BLaER1 (cell line): ENCODE results near the gene ELF5.

Experiments used
- H3K27ac ChIP-seq: shearing (Covaris generic); formaldehyde crosslinking; 2 replicates; pipeline ENCODE4 v1.8.1; 2022
- H3K27me3 ChIP-seq: shearing (Covaris generic); formaldehyde crosslinking; 2 replicates; pipeline ENCODE4 v1.8.1; 2022
- H3K36me3 ChIP-seq: shearing (Covaris generic); formaldehyde crosslinking; 2 replicates; pipeline ENCODE4 v1.8.1; 2022
- H3K4me1 ChIP-seq: shearing (Covaris generic); formaldehyde crosslinking; 2 replicates; pipeline ENCODE4 v1.8.1; 2022
- H3K4me2 ChIP-seq: shearing (Covaris generic); formaldehyde crosslinking; 2 replicates; pipeline ENCODE4 v1.8.1; 2022
- H3K4me3 ChIP-seq: shearing (Covaris generic); formaldehyde crosslinking; 2 replicates; pipeline ENCODE4 v1.8.1; 2022
- H3K9ac ChIP-seq: shearing (Covaris generic); formaldehyde crosslinking; 2 replicates; pipeline ENCODE4 v1.8.1; 2022
- H3K9me3 ChIP-seq: shearing (Covaris generic); formaldehyde crosslinking; 2 replicates; pipeline ENCODE4 v1.8.1; 2022
- H4K20me1 ChIP-seq: shearing (Covaris generic); formaldehyde crosslinking; 2 replicates; pipeline ENCODE4 v1.8.1; 2022
- Cebpa-rat ChIP-seq: shearing (Covaris generic); IDR thresholded peaks from 2 replicates; pipeline ENCODE4 v1.8.1; 2022

Gene ELF5

DNA sequence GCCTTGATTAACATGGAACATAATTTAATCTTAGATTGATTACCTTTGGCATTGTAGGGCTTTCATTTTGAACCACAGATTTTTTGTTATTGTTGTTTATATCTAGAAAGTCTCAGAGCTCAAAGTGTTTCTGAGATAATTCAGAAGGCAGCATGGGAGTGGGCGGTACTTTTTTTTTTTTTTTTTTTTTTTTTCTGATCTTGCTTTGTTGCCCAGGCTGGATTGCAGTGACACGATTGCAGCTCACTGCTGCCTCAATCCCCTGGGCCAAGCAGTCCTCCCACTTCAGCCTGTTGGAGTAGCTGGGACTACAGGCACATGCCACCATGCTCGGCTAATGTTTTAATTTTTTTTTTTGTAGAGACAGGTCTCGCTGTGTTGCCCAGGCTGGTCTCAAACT, 53.3 kb downstream of the ELF5 start:
- Histone ChIP-seq H3K9ac (no peak overlapping the region), H3K4me2 (no peak overlapping the region), H3K4me3 (no peak overlapping the region), H3K27me3 (no peaks in the 10 kb centered on the region), H3K36me3 (peaks cover 95% of the 10 kb centered on the region), H3K9me3 (peaks cover 12% of the 10 kb centered on the region), H3K27ac (no peak overlapping the region), H4K20me1 (no peaks in the 10 kb centered on the region), H3K4me1 (peaks cover 6% of the 10 kb centered on the region; the same call in 1 of the 2 replicates)
- no peak for TF ChIP-seq Cebpa-rat

DNA sequence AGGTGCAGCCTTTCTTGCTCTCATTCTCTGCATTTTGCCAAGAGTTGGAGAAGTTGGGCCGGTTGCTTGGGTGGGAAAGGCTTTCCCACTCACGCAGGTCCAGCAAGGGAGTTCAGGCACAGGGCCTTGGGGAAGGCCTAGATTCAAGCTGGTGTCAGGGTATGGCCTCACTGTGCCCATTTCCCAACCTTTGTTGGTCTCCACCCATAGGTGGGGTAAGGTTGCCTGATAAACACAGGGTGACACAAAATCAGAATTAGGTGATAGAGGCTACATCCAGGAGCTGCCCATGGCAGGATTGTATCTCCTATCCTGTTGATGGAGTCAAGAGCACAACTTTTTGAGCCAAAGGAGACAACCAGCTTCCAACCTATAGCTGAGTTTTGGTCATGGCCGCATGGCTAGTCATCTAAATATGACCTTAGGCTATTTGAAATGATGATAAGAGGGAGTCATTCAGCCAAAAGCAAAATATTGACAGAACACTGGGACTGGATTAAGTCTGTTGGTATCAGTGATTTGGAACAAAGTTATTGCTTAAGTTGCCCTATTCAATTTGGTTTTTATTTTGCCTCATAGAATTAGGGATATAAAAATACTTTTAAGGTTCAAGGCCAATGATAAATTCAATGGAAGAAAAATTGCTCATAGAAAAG, 54.0 kb downstream of the ELF5 start:
- TF ChIP-seq Cebpa-rat, result no peak
- H3K27ac ChIP-seq, result no peak overlapping the region
- peaks cover 95% of the 10 kb centered on the region for H3K36me3 ChIP-seq

DNA sequence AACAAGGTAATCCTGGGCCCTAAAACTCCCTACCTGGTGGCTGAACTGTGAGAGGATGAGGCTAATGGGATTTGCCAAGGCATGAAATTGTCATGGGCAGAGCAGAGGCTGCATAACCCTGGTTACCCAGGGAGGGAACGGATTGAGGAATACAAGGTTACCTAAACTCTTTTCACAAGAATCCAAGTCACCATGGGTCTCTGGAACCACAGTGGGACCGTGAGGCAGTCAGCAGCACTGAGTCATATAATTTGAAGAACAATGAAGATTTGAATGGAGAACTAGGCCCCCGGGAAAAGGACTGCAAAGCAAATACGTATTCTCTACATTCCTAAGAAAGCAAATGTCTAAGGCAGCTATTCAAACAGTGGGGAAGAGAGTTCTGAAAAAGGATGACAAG, 55.1 kb downstream of the ELF5 start:
- H3K9ac ChIP-seq, result no peak overlapping the region
- H3K4me1 ChIP-seq, result no peaks in the 10 kb centered on the region
- no peaks in the 10 kb centered on the region for H3K27me3 ChIP-seq
- no peak overlapping the region for H3K4me2 ChIP-seq
- H3K36me3 ChIP-seq, result peaks cover 95% of the 10 kb centered on the region
- no peak overlapping the region for H3K27ac ChIP-seq
- no peaks in the 10 kb centered on the region for H4K20me1 ChIP-seq
- no peak overlapping the region for H3K4me3 ChIP-seq
- no peak for TF ChIP-seq Cebpa-rat
- H3K9me3 ChIP-seq, result peaks cover 4% of the 10 kb centered on the region; the same call in 1 of the 2 replicates

More for the DNA sequence above, 54.0 kb downstream of the ELF5 start:
- no peaks in the 10 kb centered on the region for H3K27me3 ChIP-seq
- H3K9me3 ChIP-seq, result peaks cover 8% of the 10 kb centered on the region; the same call in 1 of the 2 replicates
- H3K4me2 ChIP-seq, result no peak overlapping the region
- peaks cover 6% of the 10 kb centered on the region; the same call in 1 of the 2 replicates for H3K4me1 ChIP-seq
- no peak overlapping the region for H3K9ac ChIP-seq
- no peak overlapping the region for H3K4me3 ChIP-seq
- no peaks in the 10 kb centered on the region for H4K20me1 ChIP-seq

DNA sequence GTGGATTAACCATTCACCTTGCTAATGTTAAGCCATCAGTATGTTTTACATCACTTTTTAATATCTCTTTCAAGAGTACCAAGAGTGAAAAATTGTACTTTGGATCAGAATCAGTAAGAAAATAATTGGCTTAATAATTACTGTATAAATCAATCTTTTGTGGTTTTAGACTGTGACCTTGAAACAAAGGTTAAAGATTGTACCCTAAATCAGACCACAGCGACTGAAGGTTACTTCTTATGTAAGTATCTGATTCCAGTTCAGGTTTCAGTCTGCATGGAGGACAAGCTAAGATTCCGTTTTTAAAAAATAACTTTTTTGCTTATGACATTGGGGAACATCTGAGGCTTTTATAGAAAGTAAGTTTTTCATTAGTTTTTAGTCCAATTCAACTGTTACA, 56.0 kb downstream of the ELF5 start:
- H3K4me1 ChIP-seq, result no peaks in the 10 kb centered on the region
- H3K9me3 ChIP-seq, result peaks cover 4% of the 10 kb centered on the region; the same call in 1 of the 2 replicates
- H3K9ac ChIP-seq, result no peak overlapping the region
- H3K4me3 ChIP-seq, result no peak overlapping the region
- H3K27ac ChIP-seq, result no peak overlapping the region
- no peaks in the 10 kb centered on the region for H3K27me3 ChIP-seq
- no peak for TF ChIP-seq Cebpa-rat
- H3K4me2 ChIP-seq, result no peak overlapping the region
- H4K20me1 ChIP-seq, result no peaks in the 10 kb centered on the region
- peaks cover 95% of the 10 kb centered on the region for H3K36me3 ChIP-seq

DNA sequence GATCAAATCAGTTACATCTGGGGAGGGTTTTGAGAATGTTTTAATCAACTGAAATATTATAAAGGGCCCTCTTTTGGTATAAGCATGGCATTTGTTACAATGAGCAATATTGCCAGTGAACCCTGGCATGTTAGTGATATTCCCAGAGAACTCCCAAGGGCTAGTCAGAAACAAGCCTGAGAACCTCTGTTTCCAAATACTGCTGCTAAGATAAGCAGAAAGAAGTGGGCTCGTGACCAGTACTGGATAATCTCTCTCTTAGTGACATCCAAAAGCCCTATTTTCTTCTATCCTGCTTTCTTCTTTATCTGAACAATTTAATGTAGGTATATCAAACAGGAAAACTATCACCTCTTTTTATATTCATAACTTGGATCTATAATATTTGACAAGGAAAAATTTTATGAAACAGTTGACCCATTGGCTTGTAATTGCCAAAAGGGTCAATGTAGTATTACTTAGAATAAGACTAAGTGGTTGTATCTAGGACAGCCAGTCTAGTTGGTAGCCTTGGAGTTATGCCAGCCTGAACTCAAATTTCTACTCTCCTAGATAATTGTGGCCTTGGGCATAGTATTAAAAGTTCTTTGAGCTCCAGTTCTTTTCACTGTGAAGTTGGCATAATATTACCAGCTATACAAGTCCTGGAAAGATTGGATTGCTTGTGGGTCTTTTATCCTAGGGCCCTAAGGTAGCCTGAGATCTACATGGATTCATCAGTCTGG, 59.1 kb downstream of the ELF5 start:
- H4K20me1 ChIP-seq, result peaks cover 14% of the 10 kb centered on the region
- H3K9ac ChIP-seq, result no peak overlapping the region
- no peaks in the 10 kb centered on the region for H3K9me3 ChIP-seq
- no peak overlapping the region for H3K27ac ChIP-seq
- no peak overlapping the region for H3K4me3 ChIP-seq
- H3K4me2 ChIP-seq, result no peak overlapping the region
- no peak for TF ChIP-seq Cebpa-rat
- no peaks in the 10 kb centered on the region for H3K4me1 ChIP-seq
- no peaks in the 10 kb centered on the region for H3K27me3 ChIP-seq
- peaks cover 97% of the 10 kb centered on the region for H3K36me3 ChIP-seq

DNA sequence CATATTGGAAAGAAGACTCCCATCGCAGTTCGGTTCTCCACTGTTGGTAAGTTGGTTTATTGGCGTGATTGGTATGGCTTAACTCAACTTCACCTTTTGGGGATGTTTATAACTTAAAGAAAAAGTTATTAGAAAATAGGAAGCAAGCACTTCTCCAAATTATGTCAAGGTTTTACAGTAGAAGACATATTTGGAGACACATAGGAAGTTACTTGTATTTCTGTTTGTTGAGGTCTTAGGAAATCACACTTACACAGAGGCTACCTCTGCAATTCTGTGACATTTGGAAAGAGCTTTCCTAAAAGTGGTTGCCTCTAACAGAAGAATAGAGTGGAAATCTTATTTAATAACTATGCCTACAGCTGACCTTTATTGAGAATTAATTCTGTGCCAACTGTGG, 62.5 kb downstream of the ELF5 start:
- H4K20me1 ChIP-seq, result peaks cover 49% of the 10 kb centered on the region
- no peak overlapping the region for H3K4me2 ChIP-seq
- no peak overlapping the region for H3K4me3 ChIP-seq
- no peaks in the 10 kb centered on the region for H3K27me3 ChIP-seq
- H3K4me1 ChIP-seq, result peaks cover 33% of the 10 kb centered on the region
- TF ChIP-seq Cebpa-rat, result no peak
- H3K9ac ChIP-seq, result no peak overlapping the region
- H3K27ac ChIP-seq, result no peak overlapping the region
- no peaks in the 10 kb centered on the region for H3K9me3 ChIP-seq
- H3K36me3 ChIP-seq, result peaks cover 68% of the 10 kb centered on the region

DNA sequence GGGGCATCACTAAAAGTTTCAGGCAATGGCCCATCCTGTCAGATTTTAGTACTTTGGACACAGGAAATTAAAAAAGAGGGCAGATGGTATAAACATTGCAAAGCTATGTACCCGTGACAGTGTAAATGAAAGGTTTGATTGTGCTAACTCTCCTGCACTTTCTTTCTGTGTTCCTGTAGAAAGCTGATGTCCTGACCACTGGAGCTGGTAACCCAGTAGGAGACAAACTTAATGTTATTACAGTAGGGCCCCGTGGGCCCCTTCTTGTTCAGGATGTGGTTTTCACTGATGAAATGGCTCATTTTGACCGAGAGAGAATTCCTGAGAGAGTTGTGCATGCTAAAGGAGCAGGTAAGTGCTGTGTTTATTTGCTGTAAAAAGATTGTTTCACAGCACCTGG, 64.6 kb downstream of the ELF5 start:
- peaks cover 41% of the 10 kb centered on the region for H3K4me1 ChIP-seq
- H3K4me3 ChIP-seq, result no peak overlapping the region
- peak overlapping the region; percentile 9; the same call in 1 of the 2 replicates for H3K9ac ChIP-seq
- H3K36me3 ChIP-seq, result peaks cover 50% of the 10 kb centered on the region
- H3K27me3 ChIP-seq, result no peaks in the 10 kb centered on the region
- peak overlapping the region; percentile 72 for H3K4me2 ChIP-seq
- peak overlapping the region; percentile 36; the same call in 1 of the 2 replicates for H3K27ac ChIP-seq
- no peaks in the 10 kb centered on the region for H3K9me3 ChIP-seq
- TF ChIP-seq Cebpa-rat, result no peak
- peaks cover 69% of the 10 kb centered on the region for H4K20me1 ChIP-seq

DNA sequence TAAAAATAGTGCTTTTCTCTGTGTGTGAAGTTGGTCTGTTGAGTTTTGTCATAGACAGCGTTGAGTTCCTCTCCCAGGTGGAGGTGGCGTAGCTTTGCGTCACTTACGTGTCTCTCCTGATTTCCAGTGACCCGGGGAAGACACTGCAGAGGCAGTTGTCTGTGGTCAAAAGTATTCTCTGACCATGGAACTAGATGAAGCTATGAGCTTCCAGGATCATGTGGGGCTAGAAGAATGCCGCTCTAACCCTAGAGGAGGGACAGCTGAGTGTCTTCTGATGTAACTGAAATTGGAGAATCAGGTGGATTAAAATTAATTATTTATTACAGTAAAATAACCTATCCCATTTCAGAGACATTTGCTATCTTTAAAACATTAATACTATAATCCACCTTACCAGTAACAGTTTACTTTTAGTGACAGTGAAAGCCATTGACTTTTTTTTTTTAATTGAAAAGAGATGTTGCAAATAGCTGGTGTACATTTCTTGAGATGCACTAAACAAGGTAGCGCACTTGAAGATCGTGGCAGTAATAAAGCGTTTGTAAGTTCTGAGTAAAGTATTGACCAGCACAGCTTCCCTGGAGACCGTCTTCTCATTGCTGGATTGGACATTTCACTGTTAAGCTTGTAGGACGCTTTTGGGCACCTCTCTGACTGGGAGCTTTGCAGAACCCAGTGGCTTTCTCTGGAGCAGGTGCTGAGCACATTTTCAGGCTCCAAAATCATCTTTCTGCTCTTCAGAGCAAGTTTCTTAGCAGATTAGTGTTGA, 65.2 kb downstream of the ELF5 start:
- H3K9ac ChIP-seq, result peak overlapping the region; percentile 9; the same call in 1 of the 2 replicates
- H3K4me2 ChIP-seq, result peak overlapping the region; percentile 72
- H3K4me1 ChIP-seq, result peaks cover 45% of the 10 kb centered on the region
- H3K4me3 ChIP-seq, result no peak overlapping the region
- peaks cover 43% of the 10 kb centered on the region for H3K36me3 ChIP-seq
- H3K27me3 ChIP-seq, result no peaks in the 10 kb centered on the region
- no peaks in the 10 kb centered on the region for H3K9me3 ChIP-seq
- TF ChIP-seq Cebpa-rat, result no peak
- H3K27ac ChIP-seq, result peak overlapping the region; percentile 36; the same call in 1 of the 2 replicates
- peaks cover 75% of the 10 kb centered on the region for H4K20me1 ChIP-seq

DNA sequence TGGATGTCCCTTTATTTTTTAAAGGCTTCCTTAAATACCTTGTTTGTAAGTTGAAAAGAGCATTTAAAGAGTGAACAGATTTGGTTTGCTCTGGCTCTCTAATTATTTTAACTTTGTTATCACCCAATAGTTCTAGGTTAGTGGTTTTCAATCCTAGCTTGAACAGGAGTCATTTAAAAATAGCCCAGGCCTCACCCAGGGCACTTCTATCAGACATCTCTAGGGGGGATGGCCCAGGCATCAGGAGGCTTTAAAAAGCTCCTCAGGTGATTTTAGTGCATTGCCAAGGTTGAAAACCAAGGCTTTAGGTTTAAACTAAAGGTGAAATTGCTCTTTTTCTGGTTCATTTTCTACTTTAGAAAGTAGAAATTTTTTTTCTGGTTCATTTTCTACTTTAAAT, 66.5 kb downstream of the ELF5 start:
- Histone ChIP-seq H3K9me3 (no peaks in the 10 kb centered on the region), H3K9ac (no peak overlapping the region), H3K4me3 (no peak overlapping the region), H3K36me3 (peaks cover 39% of the 10 kb centered on the region), H3K27me3 (no peaks in the 10 kb centered on the region), H3K4me2 (no peak overlapping the region; the same call in 1 of the 2 replicates), H3K4me1 (peaks cover 57% of the 10 kb centered on the region), H4K20me1 (peaks cover 86% of the 10 kb centered on the region), H3K27ac (no peak overlapping the region)
- no peak for TF ChIP-seq Cebpa-rat
